B cell (primary cell): ENCODE measurements around the gene KDM3B. TPM values are rescaled to one million over a fixed set of nuclear protein-coding genes. Genes with fewer than 3 reads are reported as not detected.

ENCODE experiments used
- ATAC-seq: fragments of 200-7000 bp; cut with Tn5 transposase; one replicate; pipeline ENCODE4 v1.10.0; 2021; ENCODE audit warnings: low read depth, mild to moderate bottlenecking, moderate number of reproducible peaks, moderate library complexity
- CTCF ChIA-PET: fragments of 350-600 bp; sonication (Branson Sonifier 250); formaldehyde crosslinking; loops from one replicate; lab custom pipeline; 2021; ENCODE audit warnings: antibody characterized with exemption, inconsistent platforms; lab: Charles Lee
- POLR2A ChIA-PET: fragments of 350-600 bp; sonication (Branson Sonifier 250); formaldehyde crosslinking; loops from one replicate; lab custom pipeline; 2021; ENCODE audit warnings: antibody characterized with exemption; lab: Charles Lee
- DNase-seq: peaks from one replicate; pipeline ENCODE4 v3.0.0; 2013
- H2AFZ ChIP-seq: 2 replicates; pipeline ENCODE4 v1.6.1; 2012; ENCODE audit warnings: mild to moderate bottlenecking, low read depth, low read length; ENCODE audit not compliant: insufficient read depth, poor library complexity, severe bottlenecking
- H3K27ac ChIP-seq, 2 donors: 1 replicate in 1 of 2; 2 replicates in 1 of 2; pipeline ENCODE4 v1.5.1; 2012 to 2013; ENCODE audit warnings: low read length in 2 of 2, mild to moderate bottlenecking in 2 of 2, moderate library complexity in 1 of 2
- H3K27me3 ChIP-seq, 4 experiments: fragments of 200-600 bp in 1 of 4; sonication (generic) in 1 of 4; replicated peaks in 1 of 4; 1 replicate in 2 of 4; 2 replicates in 2 of 4; pipeline versions ENCODE4 v1.6.1 to v1.7.0; 2013 to 2016; ENCODE audit warnings: low read length in 3 of 4, mild to moderate bottlenecking in 2 of 4, mixed read lengths in 1 of 4, moderate library complexity in 1 of 4; ENCODE audit not compliant: insufficient read depth in 4 of 4, control insufficient read depth in 3 of 4; ENCODE audit errors: control extremely low read depth in 1 of 4
- H3K36me3 ChIP-seq, 2 experiments: replicated peaks in 1 of 2; 1 replicate in 1 of 2; 2 replicates in 1 of 2; pipeline versions ENCODE4 v1.6.1 to v1.7.1; 2013; ENCODE audit warnings: low read length in 1 of 2; ENCODE audit not compliant: insufficient read depth in 2 of 2, control insufficient read depth in 1 of 2; ENCODE audit errors: control extremely low read depth in 1 of 2, extremely low read depth in 1 of 2
- H3K4me1 ChIP-seq, 2 donors: fragments of 200-600 bp in 1 of 2; sonication (generic) in 1 of 2; 1 replicate in 1 of 2; 2 replicates in 1 of 2; pipeline versions ENCODE4 v1.5.1 to v1.6.1; 2013 to 2017; ENCODE audit warnings: low read length in 2 of 2; ENCODE audit not compliant: control insufficient read depth in 2 of 2, insufficient read depth in 2 of 2
- H3K4me2 ChIP-seq: replicated peaks from 2 replicates; pipeline ENCODE3; 2012; ENCODE audit warnings: mild to moderate bottlenecking, low read depth, low read length; ENCODE audit not compliant: poor library complexity, severe bottlenecking
- H3K4me3 ChIP-seq, 5 experiments: fragments of 200-600 bp in 1 of 5; sonication (generic) in 1 of 5; 1 replicate in 3 of 5; 2 replicates in 2 of 5; pipeline versions ENCODE4 v1.5.1 to v1.7.0; 2011 to 2016; ENCODE audit warnings: low read length in 4 of 5, mild to moderate bottlenecking in 4 of 5, low read depth in 2 of 5, control low read depth in 1 of 5, moderate library complexity in 1 of 5; ENCODE audit not compliant: insufficient read depth in 1 of 5; ENCODE audit errors: control extremely low read depth in 1 of 5, extremely low read depth in 1 of 5
- H3K79me2 ChIP-seq: fragments of 200-600 bp; sonication (generic); one replicate; pipeline ENCODE4 v1.6.0; 2016; ENCODE audit warnings: low read length; ENCODE audit not compliant: control insufficient read depth, insufficient read depth
- H3K9ac ChIP-seq: fragments of 200-600 bp; sonication (generic); 2 replicates; pipeline ENCODE4 v1.6.1; 2017; ENCODE audit warnings: mild to moderate bottlenecking, low read length, moderate library complexity
- H3K9me3 ChIP-seq, 3 donors: one replicate each; pipeline versions ENCODE4 v1.6.1 to v1.7.1; 2013; ENCODE audit warnings: low read length in 2 of 3; ENCODE audit not compliant: control insufficient read depth in 2 of 3, insufficient read depth in 1 of 3; ENCODE audit errors: control extremely low read depth in 1 of 3
- H4K20me1 ChIP-seq: 2 replicates; pipeline ENCODE4 v1.6.0; 2012; ENCODE audit warnings: mild to moderate bottlenecking, low read length; ENCODE audit not compliant: insufficient read depth, control insufficient read depth, poor library complexity, severe bottlenecking
- H3K27ac Mint-ChIP-seq: one replicate; pipeline ENCODE4 v1.8.0; 2021; ENCODE audit warnings: mixed read lengths
- H3K27me3 Mint-ChIP-seq: one replicate; pipeline ENCODE4 v1.8.0; 2021; ENCODE audit warnings: mixed read lengths
- H3K4me1 Mint-ChIP-seq: one replicate; pipeline ENCODE4 v1.8.0; 2021; ENCODE audit warnings: mixed read lengths
- H3K4me3 Mint-ChIP-seq: one replicate; pipeline ENCODE4 v1.8.0; 2021; ENCODE audit warnings: mixed read lengths
- H3K9me3 Mint-ChIP-seq: one replicate; pipeline ENCODE4 v1.8.0; 2022; ENCODE audit warnings: mixed read lengths; ENCODE audit not compliant: insufficient read depth
- CTCF ChIP-seq: fragments of 200-600 bp; IDR thresholded peaks from one replicate; pipeline ENCODE4 v1.8.0; 2022; ENCODE audit warnings: antibody characterized with exemption, mild to moderate bottlenecking
- EZH2 ChIP-seq: IDR thresholded peaks from 2 replicates; pipeline ENCODE4 v1.6.1; 2012; ENCODE audit warnings: borderline replicate concordance, low read depth, mild to moderate bottlenecking, moderate library complexity, low read length; ENCODE audit not compliant: insufficient read depth, poor library complexity, severe bottlenecking
- WGBS: methylation state at CpG from one replicate; pipeline ENCODE4 v1.1.5; 2013; ENCODE audit warnings: missing lambda C conversion rate; ENCODE audit not compliant: insufficient coverage; 5-methylcytosine and 5-hydroxymethylcytosine counted together
- intact Hi-C: fragments of 100-400 bp; cut with micrococcal nuclease; formaldehyde crosslinking; loops from one replicate; pipeline ENCODE4 v1.10.0; 2022
- polyA plus RNA-seq: library from polyadenylated mRNA; depleted of rRNA; stranded (reverse); fragments of >200 nt; gene quantifications from 2 replicates; pipeline ENCODE4 v1.2.3, GENCODE V29; 2012
- total RNA-seq, 2 donors: library from RNA; stranded (reverse); fragments of 120-200 nt in 1 of 2; gene quantifications; 1 replicate in 1 of 2; 2 replicates in 1 of 2; pipeline versions ENCODE4 v1.2.3 to v1.2.4, GENCODE V29; 2013 to 2022

The KDM3B gene
- total and polyA plus RNA-seq, 2 donors (not counting 1 experiment from before 2014, with no cell fraction given), result 41.8 to 99.9 TPM

DNA sequence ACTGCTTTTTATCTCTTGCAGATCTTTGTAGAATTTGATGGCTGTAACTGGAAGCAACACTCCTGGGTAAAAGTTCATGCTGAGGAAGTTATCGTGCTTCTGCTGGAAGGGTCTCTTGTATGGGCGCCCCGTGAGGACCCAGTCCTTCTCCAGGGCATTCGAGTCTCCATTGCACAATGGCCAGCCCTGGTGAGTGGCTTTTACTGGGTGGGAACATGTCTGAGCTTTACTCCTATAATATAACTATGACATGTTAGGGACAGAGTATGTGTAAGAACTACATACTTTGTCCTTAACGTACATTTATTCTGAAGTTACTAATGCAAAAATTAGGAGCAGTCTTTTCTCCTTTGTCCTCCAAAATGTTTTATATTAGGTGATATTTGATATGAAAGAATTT, 20.2 kb downstream of the KDM3B start:
- no peak overlapping the region for H3K4me2 ChIP-seq
- ATAC-seq (no peak), DNase-seq (no peak)
- ChIA-PET POLR2A (no interaction called here), CTCF (interaction anchor here (5.8 kb wide), 1 partner anchor 19 kb away, joined by 39 read pairs; the partner anchor contains the start of gene KDM3B)
- peaks cover 13 to 17% of the 10 kb centered on the region in 2 donors for H3K4me1 ChIP-seq
- peaks cover 55% of the 10 kb centered on the region for H4K20me1 ChIP-seq
- H3K36me3 ChIP-seq, result peaks cover 1 to 38% of the 10 kb centered on the region in 2 experiments
- H3K9me3 ChIP-seq, result no peaks in the 10 kb centered on the region
- no peak overlapping the region for H3K4me3 ChIP-seq
- no peaks in the 10 kb centered on the region for H3K27me3 ChIP-seq
- TF ChIP-seq EZH2, result no peak
- TF ChIP-seq CTCF, result no peak
- H2AFZ ChIP-seq, result no peak overlapping the region
- Mint-ChIP-seq H3K4me1 (peaks cover 27% of the 10 kb centered on the region), H3K27me3 (no peaks in the 10 kb centered on the region), H3K9me3 (no peaks in the 10 kb centered on the region), H3K4me3 (no peak overlapping the region), H3K27ac (no peak overlapping the region)
- WGBS, result 40% methylated on average over 1 of the region's 5 CpGs
- peaks cover 77% of the 10 kb centered on the region for H3K79me2 ChIP-seq
- no peak overlapping the region for H3K27ac ChIP-seq
- intact Hi-C loops, result no loop called here
- H3K9ac ChIP-seq, result no peak overlapping the region

- no peak for DNase-seq
- Mint-ChIP-seq H3K4me3 (no peak overlapping the region), H3K27ac (no peak overlapping the region), H3K27me3 (no peaks in the 10 kb centered on the region), H3K4me1 (no peaks in the 10 kb centered on the region), H3K9me3 (no peaks in the 10 kb centered on the region)
- TF ChIP-seq CTCF (no peak), EZH2 (no peak)
- Histone ChIP-seq H3K9ac (no peak overlapping the region), H3K4me3 (no peak overlapping the region), H4K20me1 (no peaks in the 10 kb centered on the region), H3K79me2 (peaks cover 3% of the 10 kb centered on the region), H3K36me3 (peaks cover 23 to 77% of the 10 kb centered on the region in 2 experiments), H3K9me3 (no peaks in the 10 kb centered on the region), H3K27ac (no peak overlapping the region), H3K27me3 (no peaks in the 10 kb centered on the region), H3K4me2 (no peak overlapping the region), H2AFZ (no peak overlapping the region), H3K4me1 (no peaks in the 10 kb centered on the region)
- no peak for ATAC-seq
- ChIA-PET POLR2A (no interaction called here), CTCF (interaction anchor here (0.6 kb wide), 1 partner anchor 8 kb away, joined by 3 read pairs; no protein-coding TSS in a partner anchor)
- intact Hi-C loops, result no loop called here
- 98% methylated on average over 6 of the region's 8 CpGs for whole genome bisulfite sequencing
Observed at GRCh38 chr5:138382347-138382746, 29.9 kb downstream of the KDM3B start.
